GM18505 (cell line): ENCODE results near the gene RRP9.

Source experiments
- ATAC-seq: cut with Tn5 transposase; IDR thresholded peaks from one replicate; pipeline ENCODE4 v1.9.1; 2021; ENCODE audit not compliant: unreplicated experiment
- POLR2A ChIP-seq: IDR thresholded peaks from 4 replicates; pipeline ENCODE4 v1.6.1; 2011; ENCODE audit warnings: borderline replicate concordance; ENCODE audit not compliant: insufficient read depth, insufficient read length; ENCODE audit errors: extremely low read depth

The RRP9 gene

DNA sequence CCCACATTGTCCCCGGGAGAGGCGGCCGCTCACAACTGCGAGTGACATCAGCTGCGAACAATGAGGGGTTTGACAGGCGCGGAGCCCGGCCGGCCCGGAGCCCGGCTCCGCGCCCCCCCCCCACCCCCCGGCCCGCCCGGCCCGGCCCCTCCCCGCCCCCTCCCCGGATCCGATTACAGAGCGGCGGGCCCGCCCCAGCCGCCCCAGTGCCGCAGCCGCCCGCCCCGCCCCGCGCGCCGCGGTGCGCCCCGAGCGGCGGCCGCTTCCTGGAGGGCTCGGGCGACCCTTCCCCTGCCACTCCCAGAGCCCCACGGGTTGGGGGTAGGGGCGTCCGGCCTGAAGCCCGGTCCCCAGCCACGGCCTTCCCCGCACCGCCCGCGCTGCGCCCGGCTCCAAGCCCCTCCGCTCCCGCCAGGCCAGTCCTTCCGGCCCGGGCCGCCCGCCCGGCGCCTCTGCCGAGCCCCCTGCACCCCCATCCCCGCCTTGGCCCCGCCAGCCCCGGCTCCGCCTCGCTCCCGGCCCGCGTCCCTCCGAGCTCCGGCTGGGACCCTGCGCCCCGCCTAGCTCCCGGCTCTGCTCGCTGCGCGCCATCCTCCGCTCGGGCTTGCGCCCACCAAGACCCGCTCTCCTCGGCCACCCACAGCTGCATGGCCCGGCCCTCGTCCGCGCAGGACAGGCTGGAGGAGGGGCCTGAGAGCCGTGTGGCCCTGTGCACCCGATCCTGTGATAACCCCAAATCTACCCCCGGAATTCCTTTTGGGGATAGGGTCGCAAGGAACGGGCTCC lies 25.9 kb upstream of the RRP9 start, which contains the start of gene PCBP4:
Gene PCBP4 (minus strand): TSS at position 71 of the 786 bp plus-strand sequence. CDS start 6,214 bp downstream, outside the sequence.
- peak; percentile 56 for ATAC-seq

GRCh38 chr3:51966922-51967383 lies 25.2 kb upstream of the RRP9 start:
- ATAC-seq = peak; percentile 42
- TF ChIP-seq POLR2A = no peak

More for the DNA sequence above, 25.9 kb upstream of the RRP9 start, which contains the start of gene PCBP4:
- no peak for TF ChIP-seq POLR2A

DNA sequence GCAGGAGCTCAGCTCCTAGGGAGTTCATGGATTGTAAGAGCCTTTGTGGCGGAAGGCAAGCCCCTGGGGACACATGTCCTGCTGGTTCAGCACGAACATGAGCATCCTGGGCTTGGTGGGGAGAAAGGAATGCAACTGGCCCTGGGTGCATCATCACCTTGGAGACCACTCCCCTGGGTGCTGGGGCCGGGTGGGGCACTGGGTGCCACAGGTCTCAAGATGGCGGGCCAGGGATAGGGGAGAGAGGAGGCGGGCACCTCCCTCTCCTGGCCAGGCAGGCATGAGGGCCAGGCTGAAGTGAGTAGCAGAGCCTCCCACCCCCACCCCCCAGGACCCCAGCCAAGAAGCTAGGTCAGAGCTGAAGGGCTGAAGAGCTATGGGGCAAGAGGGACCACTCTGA lies 24.8 kb upstream of the RRP9 start:
- TF ChIP-seq POLR2A = no peak
- no peak for ATAC-seq

- no peak for ATAC-seq
- TF ChIP-seq POLR2A = no peak
Measured at GRCh38 chr3:51966016-51966415, 24.3 kb upstream of the RRP9 start.

DNA sequence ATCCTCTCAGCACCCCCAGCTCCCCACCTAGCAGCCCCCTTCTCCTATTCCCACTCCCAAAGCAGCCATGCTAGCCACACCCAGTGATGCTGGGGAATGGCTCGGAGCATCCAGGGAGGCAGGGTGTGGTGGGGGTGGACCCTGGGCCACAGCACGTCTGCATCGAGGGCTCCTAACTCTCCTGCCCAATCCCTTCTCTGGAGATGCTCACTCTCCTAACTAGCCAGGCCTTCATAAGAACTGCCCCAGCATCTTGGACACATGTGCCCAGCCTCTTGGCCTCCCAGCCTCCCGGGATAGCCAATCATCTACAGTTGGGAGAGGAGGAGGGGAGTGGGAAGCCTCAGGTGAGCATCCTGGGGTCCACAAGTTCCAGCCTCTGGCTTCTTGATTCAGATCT lies 22.8 kb upstream of the RRP9 start:
- no peak for TF ChIP-seq POLR2A

GRCh38 chr3:51963951-51964451 lies 22.3 kb upstream of the RRP9 start:
- ATAC-seq = no peak
- TF ChIP-seq POLR2A = no peak

More for the DNA sequence above, 22.8 kb upstream of the RRP9 start:
- ATAC-seq = no peak

GRCh38 chr3:51962854-51963530 lies 21.3 kb upstream of the RRP9 start:
- no peak for ATAC-seq
- TF ChIP-seq POLR2A = no peak

DNA sequence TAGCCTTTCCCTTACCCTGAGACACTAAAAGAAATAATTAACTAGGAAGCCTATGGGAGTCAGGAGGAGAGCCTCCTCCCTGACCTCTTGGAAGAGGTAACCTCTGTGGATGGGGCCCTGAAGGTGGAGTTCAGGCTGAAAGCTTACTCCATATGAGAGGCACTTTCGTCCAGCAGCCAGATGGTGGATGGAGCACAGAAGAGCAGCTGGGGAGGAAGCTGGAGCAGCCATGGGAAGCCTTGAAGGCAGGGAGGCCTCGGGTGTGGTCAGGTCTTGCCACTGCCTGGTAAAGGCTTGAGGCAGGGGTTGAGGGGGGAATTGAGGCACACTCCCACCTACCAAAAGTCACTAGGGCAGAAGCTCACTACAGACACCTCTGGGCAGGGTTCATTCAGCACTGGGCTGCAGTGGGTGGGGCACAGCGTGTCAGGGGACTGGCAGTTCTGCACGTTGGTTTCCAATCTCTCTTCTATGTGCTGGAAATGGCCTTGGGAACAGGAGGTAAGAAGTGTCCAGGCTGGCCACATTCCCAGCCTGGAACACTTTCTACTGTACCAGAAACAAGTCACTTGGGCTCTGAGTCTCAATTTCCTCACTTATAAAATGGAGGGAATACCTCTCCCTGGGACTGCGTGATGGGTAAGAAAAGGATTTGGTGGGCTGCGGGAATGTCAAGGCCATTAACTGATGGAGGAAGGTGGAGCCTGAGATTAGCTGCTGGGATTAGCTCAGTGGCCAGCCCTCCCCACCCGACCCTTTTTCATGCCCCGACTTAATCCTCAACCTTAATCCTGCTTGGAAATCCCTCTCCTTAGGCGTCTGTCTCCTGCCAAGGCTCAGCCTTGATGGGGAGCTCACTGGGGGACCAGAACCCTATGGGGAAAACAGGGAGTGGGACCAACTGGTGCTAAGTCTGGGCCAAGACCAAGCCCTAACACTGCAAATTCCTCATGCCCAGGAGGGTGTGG lies 20.2 kb upstream of the RRP9 start:
- ATAC-seq = no peak
- TF ChIP-seq POLR2A = no peak

GRCh38 chr3:51961011-51961410 lies 19.3 kb upstream of the RRP9 start:
- no peak for ATAC-seq
- no peak for TF ChIP-seq POLR2A

DNA sequence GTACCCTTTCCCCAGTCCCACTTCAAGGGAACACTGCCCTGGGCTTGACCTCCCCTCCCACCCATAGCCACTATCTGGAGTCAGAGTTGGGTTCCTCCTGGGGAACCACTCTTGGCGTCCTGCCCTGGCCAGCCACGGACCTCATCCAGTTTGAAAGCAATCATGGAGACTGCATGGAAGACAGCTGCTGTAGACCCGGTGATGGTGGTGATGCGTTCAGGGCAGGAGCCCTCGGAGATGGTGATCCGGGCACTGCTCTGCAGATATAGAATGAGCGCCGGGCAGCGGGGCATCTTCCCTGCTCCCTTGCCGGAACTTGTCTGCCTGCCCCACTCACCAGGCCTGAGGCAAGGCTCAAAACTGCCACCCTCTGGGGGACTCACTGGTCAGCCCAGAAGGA lies 18.7 kb upstream of the RRP9 start:
- ATAC-seq = no peak
- no peak for TF ChIP-seq POLR2A

DNA sequence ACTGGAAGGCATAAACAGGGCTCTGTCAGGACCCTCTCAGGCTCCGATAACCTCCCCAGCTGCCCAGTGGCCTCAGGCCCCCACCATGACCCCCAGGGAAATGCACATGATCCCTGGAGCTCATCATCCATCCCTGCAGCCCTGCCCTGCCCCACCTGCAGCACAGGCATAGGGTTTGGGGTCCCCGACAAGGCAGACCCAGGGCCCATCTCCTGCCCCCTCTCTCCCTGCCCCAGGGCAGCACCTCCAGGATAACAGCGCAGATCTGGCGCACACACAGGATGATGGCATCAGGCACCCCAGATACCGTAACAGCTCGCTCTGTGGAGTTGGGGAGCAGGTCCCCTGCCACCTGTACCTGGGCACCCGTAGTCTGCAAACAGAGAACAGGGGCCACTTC lies 17.9 kb upstream of the RRP9 start:
- TF ChIP-seq POLR2A = no peak
- no peak for ATAC-seq

DNA sequence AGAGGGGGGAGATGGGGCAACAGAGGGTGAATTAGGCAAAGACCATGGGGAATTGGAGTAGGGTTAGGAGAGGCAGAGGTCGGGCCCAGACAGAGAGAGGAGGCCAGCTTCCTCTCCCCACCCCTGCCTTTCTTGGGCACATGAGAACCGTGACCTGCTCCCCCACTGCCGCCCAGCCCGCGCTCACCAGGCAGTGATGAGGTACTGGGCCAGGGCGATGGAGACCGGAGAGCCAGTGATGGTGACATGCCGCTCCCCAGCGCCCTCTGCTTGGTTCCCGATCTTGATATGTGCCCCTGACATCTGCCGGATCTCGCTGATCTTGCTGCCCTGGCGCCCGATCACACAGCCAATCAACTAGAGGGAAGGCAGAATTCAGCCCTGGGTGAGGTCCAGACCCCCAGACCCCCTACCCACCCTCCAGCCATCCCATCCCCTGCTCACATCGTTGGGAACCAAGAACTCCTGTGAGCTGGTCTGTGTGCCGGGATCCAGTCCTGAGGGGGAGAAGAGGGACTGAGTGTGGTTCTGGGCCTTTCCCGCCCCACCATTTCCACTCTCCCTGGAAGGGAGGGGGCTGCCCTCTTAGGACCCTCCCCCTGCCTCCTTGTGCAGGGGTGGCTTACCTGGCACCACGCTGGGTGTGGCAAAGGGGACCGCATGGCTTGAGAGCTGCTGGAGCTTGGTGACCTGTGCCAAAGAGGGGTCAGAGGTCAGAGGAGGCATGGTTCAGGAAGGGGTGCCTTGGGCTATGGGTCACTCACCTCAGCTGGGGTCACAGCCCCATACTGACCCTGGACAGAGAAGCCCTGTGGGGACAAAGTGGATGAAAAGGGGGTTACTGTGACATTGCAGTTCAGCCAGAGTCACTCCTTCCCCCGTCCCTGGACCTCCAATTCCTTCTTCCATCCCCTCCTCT lies 17.2 kb upstream of the RRP9 start:
- TF ChIP-seq POLR2A = no peak
- no peak for ATAC-seq

DNA sequence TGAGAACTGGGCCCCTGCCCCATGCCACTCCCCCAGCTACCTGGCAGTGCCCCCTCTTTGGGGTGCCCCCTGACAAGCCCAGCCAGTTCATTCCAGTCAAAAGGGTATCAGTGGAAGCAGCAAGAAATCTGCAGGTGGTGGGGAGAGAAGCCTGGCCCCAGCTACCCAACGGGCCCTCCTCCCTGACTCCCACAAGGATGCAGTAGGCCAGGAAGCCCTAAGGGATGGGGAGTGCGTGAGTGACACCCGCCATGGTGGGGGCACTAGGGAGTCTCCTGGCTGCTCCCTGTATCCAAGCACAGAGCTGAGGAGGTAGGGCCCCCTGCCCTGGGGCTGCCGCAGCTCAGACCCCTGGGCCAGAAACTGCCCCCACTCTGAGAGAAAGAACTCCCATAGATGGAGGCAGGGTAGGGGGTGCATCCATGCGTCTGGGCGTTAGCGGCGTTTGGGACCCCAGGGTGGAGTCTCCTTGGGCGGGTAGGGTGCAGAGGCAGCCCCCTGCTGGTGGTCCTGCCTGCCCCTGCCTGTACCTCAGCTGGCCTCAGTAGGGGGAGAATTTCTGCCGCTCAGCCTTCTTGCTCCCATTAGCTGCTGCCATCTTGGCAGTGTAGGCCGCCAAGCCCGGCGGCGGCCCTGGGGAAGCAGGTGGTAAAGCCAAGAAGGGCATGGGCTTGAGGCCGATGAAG lies 16.0 kb upstream of the RRP9 start:
- no peak for TF ChIP-seq POLR2A
- ATAC-seq = no peak
